Spleen (tissue), 7 donors: ENCODE data around the gene MR1.

Source experiments
- CTCF ChIP-seq, 11 experiments: fragments of 200-600 bp in 7 of 11; fragments of 450-650 bp in 4 of 11; sonication (generic) in 4 of 11; IDR thresholded peaks in 8 of 11; conservative IDR thresholded peaks in 3 of 11; 1 replicate in 7 of 11; 2 replicates in 4 of 11; pipeline versions ENCODE4 v1.4.0 to v1.8.0; 2016 to 2021; ENCODE audit warnings: antibody characterized with exemption in 11 of 11, inconsistent platforms in 4 of 11, mild to moderate bottlenecking in 1 of 11
- POLR2A ChIP-seq, 3 donors: fragments of 450-650 bp; IDR thresholded peaks; one replicate each; pipeline ENCODE4 v1.5.1; 2017; ENCODE audit warnings: antibody characterized with exemption in 3 of 3, mild to moderate bottlenecking in 1 of 3
- donor health status: DM: no; HTN: no; CAD: no; lungs with moderate emphysema.
- donor health status: DM: no; HTN: no; CAD: no.
- donor health status: DM: no; HTN: no; CAD: no.

GRCh38 chr1:181089017-181089675 is 55.4 kb downstream of the MR1 start:
- TF ChIP-seq CTCF (IDR thresholded peaks at IDR 0.05 in 8 of 11, conservative IDR thresholded peaks at IDR 0.05 in 3 of 11): no peak
- no peak for TF ChIP-seq POLR2A (IDR thresholded peaks at IDR 0.05)
